GM13977 (cell line): ENCODE results near the gene PRR5.

ENCODE experiments used
- DNase-seq: peaks from one replicate; pipeline ENCODE4 v3.0.0; 2012; ENCODE audit warnings: low spot score
- CTCF ChIP-seq: IDR thresholded peaks from 2 replicates; pipeline ENCODE4 v1.5.1; 2012; ENCODE audit warnings: mild to moderate bottlenecking, control low read depth; ENCODE audit not compliant: insufficient read depth; ENCODE audit errors: extremely low read depth, missing control alignments
- in situ Hi-C: fragments of 300-500 bp; cut with MboI; formaldehyde crosslinking; loops from one replicate; pipeline ENCODE4 v1.12.0; 2022; ENCODE audit warnings: low sequenced_read_pairs, low pct_unique_long_range_greater_than_20kb, mixed read lengths, inconsistent platforms; ENCODE audit not compliant: unreplicated experiment

Gene PRR5

DNA sequence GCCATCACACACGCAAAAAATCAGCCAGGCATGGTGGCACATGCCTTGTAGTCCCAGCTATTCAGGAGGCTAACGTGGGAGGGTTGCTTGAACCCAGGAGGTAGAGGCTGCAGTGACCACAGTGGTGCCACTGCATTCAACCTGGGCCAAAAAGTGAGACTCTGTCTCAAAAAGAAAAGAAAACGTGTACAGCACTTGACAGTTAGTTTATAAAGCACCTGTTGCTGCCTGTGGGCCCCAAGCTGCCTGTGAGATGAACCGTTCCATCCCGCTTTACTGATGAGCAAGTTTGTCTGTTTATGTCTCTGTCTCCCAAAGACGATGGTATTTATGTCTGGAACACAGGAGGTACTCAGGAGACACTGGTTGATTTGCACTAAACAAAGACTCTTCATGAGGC lies 1.5 kb upstream of the PRR5 start:
- no peak for DNase-seq
- in situ Hi-C loops = no loop called here
- TF ChIP-seq CTCF = no peak

GRCh38 chr22:44701187-44701790 lies 715 bp upstream of the PRR5 start:
- in situ Hi-C loops = no loop called here
- no peak for DNase-seq

DNA sequence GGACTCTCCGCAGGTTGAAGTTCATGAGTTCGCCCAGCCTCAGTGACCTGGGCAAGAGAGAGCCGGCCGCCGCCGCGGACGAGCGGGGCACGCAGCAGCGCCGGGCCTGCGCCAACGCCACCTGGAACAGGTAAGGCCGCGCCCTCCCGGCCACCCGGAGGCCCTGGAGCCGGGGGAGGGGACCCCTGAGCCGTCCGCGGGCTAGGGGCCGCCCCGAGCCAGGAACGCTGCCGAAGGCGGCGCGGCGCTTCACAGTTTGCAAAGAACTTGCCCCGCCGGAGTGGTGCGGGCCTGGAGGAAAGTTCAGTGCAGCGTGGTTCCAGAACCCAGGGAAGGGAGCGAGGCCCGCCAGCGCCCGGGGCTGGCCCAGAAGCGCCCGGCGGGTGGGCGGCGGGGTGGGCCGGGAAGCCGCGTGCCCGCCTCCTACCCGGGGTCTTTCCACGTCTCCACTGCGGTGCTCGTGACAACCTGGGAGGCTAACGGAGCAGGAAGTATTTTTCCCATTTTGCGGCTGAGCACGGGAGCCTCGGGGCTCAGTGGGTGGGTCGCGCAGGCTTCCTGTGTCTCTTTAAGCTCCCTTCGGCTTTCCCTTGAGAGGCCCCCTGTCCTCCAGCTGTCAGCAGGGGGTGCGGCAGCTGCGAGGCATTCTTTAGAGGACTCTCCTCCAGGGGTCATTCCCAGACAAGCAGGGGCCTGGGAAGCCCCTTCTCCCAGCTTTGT lies 635 bp downstream of the PRR5 start:
- in situ Hi-C loops = no loop called here
- no peak for DNase-seq
- no peak for TF ChIP-seq CTCF

More at GRCh38 chr22:44701187-44701790, 715 bp upstream of the PRR5 start:
- no peak for TF ChIP-seq CTCF

DNA sequence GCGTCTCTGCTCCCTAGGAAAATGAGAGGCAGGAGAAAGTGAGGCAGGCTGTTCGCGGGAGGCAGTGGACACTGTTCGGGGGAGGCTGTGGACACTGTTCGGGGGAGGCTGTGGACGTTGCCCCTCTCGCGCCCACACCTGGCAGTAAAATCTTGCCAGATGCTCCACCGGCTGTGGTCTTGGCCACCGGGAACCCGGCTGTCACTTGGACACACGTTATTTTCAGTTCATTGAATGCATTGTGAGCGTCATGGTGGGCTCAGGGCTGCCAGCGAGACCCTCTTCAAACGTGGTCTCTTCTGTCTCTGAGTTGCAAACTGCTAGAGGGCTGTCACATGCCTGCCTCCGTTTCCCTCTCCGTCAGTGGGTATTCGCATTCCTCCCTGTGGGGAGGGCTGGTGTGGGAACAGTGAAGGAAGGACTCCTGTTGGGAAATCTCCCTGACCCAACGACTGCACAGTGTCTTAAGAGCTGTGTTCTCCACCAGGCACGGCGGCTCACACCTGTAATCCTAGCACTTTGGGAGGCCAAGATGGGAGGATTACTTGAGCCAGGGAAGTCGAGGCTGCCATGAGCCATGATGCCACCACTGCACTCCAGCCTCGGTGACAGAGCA lies 1.4 kb downstream of the PRR5 start:
- no peak for TF ChIP-seq CTCF
- DNase-seq = no peak
- in situ Hi-C loops = no loop called here

DNA sequence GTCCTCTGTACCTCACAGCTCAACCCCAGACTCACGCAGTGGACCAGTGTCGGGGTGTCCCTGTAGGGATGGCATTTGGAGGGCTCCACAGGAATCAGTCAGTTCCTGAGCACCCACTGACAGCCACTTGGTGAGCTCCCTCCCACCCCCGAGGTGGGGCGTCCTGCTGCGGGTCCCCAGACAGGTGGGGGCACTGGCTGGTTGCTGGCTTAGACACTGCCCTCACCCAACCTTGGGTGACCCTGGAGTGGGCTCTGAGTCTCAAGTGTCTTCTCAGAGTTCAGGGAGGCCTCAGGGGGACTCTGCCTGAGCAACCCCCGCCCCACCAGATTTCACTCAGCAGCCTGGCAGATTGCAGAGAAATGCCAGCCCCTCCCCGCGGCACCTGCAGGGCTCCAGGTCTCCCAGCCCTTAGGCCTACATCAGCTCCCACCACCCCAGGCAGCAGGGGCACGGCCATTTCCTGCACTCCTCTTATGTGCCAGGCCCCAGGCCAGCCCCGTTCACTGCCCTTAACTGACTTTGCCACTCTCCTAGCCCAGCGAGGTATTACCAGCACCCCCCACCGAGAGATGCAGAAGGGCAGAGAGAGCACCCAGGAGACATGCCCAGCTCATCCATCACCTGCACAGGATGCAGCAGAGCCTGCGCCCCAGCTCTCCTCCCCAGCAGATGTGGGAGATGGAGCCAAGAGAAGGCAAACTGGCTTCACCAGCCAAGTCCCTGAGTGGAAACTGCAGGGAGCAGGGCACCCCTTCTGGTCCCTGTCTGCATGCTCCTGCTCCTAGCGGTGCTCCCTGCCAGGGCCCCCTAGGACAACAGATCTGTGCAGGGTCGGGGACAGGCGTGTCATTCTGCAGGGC lies 2.4 kb downstream of the PRR5 start:
- TF ChIP-seq CTCF = no peak
- in situ Hi-C loops = no loop called here
- no peak for DNase-seq

- TF ChIP-seq CTCF = no peak
- DNase-seq = no peak
- in situ Hi-C loops = no loop called here
Measured at GRCh38 chr22:44705022-44705297, 3.0 kb downstream of the PRR5 start.
